HG02870 (cell line): ENCODE data around the gene MAPK8.

Experiments
- ATAC-seq: cut with Tn5 transposase; IDR thresholded peaks from one replicate; pipeline ENCODE4 v1.9.1; 2021; ENCODE audit warnings: mild to moderate bottlenecking, moderate library complexity; ENCODE audit not compliant: unreplicated experiment

MAPK8 gene

DNA sequence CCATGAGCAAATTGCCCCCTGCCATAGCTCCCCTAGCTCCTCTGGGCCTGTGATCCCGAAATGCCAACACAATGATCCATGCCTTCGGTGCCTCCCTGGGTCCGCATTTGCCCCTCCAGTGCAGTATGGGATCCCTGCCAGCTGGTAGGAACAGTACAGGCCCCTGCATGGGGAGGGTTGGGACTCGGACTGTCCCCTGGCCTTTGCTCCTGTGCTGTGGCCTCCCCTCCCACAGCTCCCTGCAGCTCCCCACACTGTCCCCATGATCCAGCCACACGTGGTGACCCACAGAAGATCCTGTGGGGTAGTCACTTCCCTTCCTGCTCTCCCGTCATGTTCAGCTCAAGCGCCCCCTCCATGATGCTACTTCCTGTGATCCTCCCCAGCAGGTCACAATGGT is 140.3 kb downstream of the MAPK8 start:
- no peak for ATAC-seq

DNA sequence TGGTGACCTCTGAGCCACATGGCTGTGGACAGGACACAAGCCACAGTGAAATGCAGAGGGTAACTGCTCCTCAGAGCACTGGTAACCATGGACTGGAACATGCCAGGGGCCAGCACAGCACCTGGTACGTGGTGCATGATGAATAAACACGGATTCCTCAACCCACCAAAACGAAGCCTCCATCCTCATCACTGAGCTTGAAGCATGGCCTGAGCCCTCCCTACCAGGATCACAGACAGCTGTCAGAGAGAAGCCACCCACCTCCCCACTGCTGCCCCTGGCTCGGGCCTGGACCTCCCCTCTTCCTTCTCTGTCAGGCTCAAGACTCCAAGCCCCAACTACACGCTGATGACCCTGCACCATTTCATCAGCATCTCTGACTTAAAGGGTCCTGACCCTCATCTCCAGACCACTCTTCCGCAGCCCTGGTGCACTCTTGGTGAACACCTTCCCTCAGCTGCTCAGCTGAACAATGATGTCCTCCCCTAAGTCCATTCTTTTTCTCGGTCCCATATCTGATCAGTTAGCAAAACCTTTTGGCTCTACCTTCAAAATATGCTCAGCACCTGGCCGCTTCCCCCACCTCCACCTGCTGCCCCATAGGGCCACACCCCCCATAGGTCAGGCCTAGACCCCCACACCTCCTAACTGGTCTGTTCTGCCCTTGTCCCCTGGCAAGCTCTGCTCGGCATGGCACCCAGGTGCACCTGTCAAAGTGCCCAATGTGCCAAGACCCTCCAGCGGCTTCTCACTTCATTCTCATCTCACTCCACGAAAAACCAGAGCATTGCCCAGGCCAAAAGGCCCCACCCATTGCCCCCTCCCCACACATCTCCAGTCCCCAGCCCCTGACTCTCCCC is 141.1 kb downstream of the MAPK8 start:
- ATAC-seq = no peak

- ATAC-seq = no peak
Observed at GRCh38 chr10:48448796-48449195, 142.3 kb downstream of the MAPK8 start.

DNA sequence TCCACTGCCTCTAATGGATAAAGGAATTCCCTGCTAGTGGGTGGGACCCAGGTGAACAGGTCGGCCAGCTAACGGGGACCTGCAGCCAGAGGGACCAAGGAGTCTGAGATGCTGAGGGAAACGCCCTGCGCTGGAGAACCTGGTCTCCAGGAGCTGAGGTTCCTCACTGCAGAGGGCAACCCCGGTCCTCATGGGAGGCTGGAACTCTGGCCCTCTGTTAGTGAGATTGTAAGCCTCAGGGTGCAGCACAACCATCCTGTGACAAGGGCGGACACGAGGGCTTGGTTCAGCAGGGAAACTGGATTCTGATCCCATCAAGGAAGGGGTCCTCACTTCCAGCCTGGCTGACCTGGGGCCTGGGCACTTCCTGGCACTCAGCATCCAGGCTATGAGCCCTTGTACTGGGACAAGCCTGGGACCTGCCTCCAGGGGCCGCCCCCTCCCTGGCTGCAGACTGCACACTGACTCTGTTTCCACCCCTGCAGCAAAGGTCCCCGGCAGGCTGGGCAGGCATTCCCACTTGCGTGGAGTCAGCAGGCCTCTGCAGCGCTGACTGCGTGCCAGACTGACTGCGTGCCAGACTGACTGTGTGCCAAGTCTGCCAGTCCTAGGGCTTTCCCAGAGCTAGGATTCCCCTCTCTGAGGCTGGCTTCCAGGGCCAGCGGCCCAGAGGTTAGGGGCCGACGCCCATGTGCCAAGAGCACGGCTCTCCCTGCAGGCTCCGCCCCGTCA is 143.2 kb downstream of the MAPK8 start:
- ATAC-seq = no peak

DNA sequence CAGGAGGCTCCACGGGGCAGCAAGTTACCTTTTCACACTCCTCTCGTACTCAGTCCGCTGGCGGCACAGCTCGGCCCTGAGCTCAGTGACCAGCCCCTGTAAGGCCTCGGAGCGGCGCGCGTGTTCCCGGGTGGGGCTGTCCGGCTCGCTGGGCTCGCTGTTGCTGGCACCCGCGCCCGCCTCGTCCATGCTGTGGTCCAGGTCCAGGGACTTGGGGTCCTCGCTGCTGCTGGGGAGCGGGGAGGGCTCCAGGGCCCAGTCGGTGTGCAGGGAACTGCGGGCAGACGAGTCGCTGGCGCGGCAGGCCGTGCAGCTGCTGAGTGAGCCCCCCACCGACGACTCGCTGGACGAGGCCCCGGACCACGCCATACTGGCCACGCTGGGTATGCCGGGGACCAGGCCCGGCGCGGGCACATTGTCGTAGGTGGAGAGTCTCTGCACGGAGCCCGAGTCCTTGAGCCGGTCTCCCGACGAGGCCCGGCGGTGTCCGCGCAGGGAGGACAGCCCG is 143.8 kb downstream of the MAPK8 start:
- no peak for ATAC-seq

GRCh38 chr10:48450741-48451466 is 144.4 kb downstream of the MAPK8 start:
- no peak for ATAC-seq

GRCh38 chr10:48451969-48452878 is 145.7 kb downstream of the MAPK8 start:
- no peak for ATAC-seq

- ATAC-seq = no peak
Observed at GRCh38 chr10:48452879-48453412, 146.5 kb downstream of the MAPK8 start.

GRCh38 chr10:48453451-48454301 is 147.2 kb downstream of the MAPK8 start:
- no peak for ATAC-seq

GRCh38 chr10:48454302-48455054 is 148.0 kb downstream of the MAPK8 start:
- ATAC-seq = no peak

DNA sequence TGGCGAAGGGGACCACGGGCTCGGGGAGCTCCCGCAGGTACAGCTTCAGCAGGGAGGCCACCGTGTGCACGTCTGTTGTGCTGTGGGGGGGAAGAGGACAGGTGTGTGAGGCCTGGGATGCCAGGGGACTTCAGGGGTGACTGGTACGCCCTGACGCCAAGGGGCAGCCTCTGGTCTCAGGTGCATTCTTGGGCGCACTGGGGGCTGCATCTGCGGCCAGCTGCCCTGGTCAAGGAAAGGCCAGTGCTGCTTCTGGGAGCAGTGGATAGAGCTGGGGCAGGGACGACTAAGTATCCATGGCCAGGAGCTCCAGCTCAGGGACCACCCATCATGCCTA is 148.5 kb downstream of the MAPK8 start:
- ATAC-seq = no peak

- ATAC-seq = no peak
Observed at GRCh38 chr10:48455392-48456151, 149.1 kb downstream of the MAPK8 start.

DNA sequence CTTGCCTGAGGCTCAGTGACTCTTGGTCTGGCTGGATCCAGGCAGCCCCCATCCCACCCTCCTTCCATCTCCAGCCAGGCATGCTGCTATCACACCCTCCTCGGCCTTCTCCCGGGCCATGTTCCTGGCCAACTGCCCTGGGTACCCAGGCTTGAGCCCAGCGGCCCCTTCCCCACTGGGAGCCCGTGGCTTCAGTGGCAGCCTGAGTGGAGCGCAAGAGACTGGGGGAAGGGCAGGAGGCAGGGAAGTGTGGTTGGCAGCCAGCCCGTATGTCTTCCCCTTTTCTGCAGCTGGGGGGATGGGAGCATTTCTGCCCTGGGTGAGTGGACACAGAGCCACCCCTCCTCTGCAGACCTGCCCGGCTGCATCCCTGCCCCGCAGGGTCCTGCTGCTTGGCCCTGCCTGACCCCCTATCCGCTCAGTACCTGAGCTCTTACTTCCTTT is 149.9 kb downstream of the MAPK8 start:
- no peak for ATAC-seq

- no peak for ATAC-seq
Observed at GRCh38 chr10:48456808-48457761, 150.6 kb downstream of the MAPK8 start.

DNA sequence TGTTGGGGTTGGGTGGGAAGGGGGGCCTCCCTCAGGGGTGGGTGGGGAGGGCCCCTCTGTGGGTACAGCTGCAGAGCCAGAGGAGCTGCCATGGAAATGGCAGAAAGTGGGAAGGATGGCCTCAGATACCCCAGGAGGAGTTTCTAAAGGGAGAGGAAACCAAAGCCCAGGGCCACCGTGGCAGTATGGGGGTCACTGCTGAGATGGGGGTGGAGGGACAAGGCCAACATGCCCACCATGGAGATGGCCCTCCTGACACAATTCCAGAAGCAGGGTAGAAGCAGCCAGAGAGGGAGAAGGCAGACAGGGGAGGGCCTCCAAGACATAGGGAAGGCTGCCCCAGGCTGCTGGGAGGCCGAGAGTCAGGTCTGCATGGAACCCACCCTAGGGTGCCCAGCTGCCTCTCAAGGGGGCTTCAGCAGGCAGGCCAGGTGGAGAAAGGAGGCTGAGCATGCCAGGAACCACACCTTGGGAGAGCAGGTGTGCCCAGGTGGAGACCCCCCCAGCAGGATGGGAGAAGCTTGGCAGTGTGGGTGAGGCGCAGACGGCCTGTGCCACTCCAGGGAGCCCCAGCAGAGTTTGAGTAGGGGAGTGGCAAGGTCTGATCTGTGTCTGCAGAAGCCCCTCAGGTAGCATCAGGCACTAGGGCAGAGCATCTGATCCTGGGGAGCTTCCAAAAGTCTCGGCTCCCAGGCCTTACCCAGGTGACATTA is 151.6 kb downstream of the MAPK8 start:
- no peak for ATAC-seq

GRCh38 chr10:48458662-48459048 is 152.2 kb downstream of the MAPK8 start:
- ATAC-seq = no peak
